Measurements from ENCODE around the gene PPP2R2C.

PPP2R2C gene

DNA sequence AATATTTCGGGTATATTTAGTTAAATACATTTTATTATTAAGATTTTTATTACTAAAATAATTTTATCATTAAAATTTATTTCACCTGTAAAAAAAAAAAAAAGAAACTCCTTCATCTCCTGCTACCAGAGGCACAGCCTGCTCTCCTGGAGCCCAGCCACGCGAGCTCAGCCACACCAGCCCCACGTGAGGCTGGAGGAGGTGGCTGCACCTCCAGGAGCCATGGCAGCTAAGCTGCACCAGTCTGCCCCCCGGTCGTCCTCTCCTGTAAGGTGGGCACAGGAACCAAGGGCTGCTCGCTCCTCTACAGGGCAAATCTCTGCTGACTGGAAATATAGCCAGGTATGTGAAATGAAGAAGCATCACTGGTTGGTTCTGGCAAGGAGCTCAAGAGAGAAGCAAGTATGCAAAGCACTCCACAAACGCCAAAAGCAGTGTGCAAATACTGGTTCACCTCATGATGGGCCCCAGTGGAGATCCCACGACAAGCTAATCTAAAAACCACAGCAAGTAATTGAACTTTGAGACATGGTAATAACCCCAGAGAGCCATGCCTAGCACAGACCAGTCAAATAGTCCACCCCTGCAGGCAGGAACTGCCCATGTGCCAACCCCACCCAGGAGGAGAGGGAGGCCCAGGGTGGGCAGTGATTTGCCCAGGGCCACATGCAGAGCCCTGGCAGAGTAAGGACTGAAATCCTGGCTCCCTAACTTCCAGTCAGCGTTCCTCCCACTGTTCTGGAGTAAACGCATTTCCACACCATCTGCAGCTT, 112.7 kb downstream of the PPP2R2C start:
- no peak for DNase-seq

DNA sequence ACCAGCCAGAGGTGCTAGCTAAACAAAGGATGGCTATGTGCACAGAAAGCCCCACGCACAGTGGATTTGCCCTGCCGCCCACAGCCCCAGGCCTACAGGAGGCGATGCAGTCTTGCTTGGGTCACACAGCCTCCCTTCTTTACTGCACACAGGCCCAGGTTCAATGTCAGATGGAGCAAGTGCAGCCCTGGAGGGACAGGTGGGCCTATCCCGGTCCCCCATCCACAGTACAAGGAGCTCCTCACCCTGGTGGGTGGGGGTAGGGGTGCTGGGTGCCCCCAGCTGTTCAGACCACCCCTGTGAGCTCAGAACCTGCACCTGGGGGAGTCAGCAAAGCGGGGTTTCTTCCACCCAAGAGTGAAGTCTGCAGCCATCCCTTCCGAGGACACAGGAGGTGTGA, 114.9 kb downstream of the PPP2R2C start:
- no peak for DNase-seq

DNA sequence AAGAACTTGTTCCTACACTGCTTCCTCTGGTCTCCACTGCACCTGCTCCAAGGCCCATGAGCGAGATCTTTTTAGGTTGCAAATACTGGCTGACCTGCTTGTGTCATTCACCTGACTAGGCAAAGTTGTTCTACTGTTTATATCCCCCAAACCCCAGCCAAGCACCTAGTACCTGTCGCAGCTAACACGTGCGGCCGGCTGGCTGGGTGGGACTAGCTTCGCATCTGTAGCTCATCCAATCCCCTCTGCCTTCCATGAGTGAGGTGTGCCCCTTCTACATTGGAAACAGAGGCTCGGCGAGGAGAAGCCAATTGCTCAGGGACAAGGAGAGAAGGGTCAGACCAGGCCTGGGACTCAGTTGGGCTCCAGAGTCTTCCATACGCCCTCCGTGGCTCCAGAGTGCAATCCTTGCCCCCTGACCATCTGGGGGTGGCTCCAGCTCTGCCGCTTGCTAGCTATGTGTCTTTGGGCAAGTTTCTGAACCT, 116.3 kb downstream of the PPP2R2C start:
- DNase-seq, result no peak

DNA sequence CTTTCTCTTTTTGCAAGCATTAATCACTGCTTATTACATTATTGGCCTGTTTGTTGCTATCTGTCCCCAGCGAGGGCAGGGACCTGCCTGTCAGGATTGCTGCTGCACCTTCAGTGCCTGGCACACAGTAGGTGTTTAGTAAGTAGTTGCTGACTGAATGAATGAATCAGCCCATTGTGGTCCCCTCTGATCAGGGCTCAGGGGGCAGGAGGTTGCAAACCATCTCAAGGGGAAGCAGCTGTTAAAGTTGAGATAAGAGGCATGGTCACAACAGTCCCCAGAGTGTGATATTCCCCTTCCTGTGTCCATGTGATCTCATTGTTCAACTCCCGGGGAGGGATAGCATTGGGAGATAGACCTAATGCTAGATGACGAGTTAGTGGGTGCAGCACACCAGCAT, 117.4 kb downstream of the PPP2R2C start:
- DNase-seq, result no peak

DNA sequence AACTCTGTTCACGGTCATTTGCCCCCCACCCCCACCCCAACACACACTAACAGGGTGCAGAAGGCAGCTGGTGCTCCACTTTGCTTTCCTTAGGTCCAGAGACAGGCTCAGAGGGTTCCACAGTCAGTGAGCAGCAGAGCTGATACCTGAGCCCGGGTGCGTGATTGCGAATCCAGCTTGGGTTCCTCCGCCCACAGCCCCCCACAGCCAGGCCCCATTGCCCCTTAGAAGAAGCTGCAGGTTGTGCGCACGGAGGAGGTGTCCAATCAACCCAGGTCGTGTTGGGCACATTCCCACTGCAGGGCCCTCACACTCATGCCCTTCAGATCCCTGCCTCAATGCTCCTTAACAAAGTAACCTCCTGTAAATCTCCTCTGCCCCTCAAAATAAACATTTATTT, 117.8 kb downstream of the PPP2R2C start:
- DNase-seq, result no peak

DNA sequence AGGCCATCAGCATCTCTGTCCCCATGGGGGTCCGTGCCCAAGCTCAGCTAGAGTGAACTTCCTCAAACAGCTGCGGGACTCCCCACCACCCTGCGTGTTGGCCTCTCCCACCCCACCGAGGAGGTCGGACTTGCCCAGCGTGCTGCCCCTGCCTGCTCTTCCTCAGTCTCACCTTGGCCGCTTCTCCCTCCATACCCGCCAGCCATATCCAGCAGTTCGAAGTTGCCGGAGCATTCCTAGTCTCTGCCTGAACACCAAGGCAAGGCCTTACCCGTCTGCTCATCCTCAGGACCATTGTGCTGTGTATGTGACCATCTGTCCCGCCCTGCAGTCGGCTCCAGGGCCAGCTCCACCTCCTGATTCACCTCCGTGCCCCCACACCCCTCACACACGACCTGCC, 118.3 kb downstream of the PPP2R2C start:
- no peak for DNase-seq

DNA sequence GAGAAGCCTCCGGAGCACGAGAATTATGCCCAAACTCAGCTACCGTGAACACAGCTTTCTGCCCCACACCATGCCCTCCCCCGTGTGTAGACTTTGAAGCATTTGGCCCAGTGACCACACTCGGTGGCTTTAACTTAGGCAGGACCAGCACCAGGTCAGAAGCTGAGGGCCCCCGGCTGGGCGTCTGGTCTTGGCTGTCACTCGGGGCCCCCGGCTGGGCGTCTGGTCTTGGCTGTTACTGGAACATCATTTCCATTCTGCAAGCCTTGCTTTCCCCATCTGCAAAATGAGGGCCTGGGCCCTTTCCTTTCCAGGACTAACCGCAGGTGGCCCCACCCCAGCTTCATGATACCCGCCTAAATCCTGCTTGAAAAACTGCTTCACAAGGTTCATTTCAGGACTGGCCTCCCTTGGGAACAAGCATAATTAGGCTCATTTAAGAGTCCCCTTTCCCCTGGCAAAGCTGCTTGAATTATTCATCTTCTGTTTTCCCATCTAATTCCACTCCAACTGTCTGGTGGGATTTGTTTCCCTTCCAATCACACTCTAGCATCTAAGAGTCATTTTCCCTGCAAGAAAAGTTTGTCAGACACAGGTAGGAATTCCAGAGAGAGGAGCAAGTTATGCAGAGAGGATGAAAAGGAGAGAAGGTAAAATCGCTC, 120.3 kb downstream of the PPP2R2C start:
- no peak for DNase-seq

DNA sequence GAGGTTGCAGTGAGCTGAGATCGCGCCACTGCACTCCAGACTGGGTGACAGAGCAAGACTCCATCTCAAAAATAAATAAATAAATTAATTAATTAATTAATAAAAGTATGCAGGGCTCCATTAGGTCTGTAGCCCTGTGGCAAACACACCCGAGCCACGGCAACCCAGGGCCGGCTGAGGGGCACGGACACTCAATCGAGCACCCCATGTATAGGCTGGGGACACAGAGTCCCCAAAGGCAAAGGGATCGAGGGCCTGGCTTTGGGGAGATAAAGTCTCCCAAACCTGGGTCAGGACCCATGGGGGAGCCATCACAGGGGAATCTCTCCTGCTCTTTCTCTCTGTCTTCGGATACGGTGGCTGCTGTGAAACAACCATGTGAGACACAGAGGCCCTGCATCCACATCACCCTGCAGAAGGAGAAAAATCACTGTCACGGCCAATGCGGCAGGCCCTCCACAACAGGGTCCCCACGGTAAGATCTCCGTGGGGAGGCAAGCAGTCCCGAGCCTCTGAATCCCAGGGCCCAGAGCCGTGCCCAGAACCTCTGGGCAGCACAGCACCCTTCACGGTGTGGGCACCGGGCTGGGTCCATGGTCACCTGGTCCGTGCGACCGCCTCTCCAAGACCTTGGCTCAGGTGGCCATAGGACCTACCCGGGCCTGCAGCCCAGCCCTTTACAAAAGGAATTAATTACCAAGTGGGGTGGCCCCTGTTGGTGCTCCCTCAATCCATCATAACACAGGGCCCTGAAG, 121.0 kb downstream of the PPP2R2C start:
- DNase-seq, result no peak

DNA sequence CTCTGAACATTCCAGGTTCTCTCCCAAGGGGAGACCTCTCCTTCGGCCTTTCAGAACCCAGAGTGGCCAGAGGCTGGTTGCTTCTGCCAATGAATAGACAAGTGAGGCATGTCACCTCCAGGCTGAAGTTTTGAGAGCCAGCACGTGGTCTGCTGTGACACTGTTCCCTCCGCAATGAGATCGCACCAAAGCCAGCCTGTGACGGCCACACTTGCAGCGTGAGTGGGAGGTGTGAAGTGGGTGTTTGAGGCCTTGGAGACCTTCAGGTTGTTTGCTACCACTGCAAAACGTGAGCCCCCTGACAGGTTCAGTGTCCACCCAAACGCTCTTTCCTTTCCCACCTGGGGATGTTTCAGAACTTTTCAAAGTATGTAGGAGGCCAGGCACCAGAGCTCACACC, 121.8 kb downstream of the PPP2R2C start:
- no peak for DNase-seq

DNA sequence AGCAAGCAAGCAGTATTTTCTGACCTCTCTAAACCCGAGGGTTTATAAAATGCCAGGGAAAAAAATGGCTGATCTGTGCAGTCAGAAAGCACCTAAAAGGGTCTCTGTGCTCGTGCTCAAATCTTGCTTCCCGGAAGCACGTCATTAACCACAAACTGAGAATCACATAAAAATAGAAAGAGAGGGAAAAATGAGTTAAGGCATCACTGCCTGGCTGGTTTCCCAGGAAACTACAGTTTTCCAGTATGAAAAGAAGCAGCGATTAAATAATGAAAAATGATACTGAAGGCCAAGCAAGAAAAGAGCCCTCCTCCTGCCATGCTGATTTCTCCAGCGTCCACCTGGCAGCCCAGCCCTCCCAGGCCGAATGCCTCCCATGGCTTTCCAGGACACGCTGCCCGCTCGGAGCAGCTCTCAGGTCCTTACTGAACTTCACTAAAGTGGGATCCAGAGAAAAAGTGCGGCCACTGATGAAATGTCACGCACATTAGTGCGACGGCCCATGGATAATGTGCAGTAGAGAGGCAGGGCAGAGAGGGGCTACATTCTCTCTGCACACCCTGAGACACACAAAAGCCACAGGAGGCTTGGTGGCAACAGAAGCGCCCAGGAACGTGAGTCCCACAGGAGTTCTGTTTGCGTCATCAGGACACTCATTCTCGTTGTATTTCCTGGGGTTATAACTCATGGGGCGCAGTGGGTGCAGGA, 122.4 kb downstream of the PPP2R2C start:
- no peak for DNase-seq

DNA sequence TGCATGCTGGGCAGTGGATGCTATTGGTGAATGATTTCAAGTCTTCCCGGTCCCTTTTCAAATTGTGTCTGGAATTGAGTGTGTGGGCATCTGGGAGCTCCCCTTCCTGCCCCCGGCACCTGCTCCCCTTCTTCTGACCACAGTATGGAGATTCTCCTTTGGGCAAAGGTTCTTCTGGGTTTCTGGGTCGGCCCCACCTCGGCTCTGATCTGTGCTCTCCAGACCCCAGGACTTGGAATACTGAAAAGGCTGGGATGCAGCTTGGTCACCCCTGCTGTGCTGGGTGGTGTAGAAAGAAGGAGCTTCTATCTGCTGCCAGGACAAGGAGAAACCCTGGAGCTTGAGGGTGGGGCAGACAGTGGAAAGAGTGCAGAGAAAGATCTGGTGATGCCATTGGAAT, 124.0 kb downstream of the PPP2R2C start:
- DNase-seq, result no peak

DNA sequence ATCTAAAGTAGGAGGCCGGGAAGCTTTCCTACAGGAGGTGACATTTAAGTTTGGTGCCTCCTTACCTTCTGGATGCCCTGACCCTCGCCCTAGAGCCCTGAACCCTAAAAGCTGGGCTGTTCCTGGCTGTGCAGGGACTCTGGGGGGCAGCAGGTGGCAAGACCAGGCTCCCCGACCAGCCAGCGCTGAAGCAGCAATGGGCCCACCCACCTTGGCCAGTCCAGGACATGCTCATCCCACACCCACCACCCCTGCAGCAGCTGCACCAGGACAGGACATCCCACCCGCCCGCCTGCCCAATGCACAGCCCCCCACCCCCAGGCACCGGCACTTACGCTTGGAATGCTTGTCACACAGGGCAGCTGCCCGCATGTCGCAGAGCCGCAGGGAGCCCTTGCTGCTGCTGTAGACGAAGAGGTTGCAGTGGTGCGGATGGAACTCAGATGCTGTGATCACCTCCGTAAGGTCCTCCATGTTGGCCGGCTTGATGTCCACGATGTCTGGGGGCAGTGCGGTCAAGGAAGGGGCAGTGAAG, 124.8 kb downstream of the PPP2R2C start:
- DNase-seq, result no peak

DNA sequence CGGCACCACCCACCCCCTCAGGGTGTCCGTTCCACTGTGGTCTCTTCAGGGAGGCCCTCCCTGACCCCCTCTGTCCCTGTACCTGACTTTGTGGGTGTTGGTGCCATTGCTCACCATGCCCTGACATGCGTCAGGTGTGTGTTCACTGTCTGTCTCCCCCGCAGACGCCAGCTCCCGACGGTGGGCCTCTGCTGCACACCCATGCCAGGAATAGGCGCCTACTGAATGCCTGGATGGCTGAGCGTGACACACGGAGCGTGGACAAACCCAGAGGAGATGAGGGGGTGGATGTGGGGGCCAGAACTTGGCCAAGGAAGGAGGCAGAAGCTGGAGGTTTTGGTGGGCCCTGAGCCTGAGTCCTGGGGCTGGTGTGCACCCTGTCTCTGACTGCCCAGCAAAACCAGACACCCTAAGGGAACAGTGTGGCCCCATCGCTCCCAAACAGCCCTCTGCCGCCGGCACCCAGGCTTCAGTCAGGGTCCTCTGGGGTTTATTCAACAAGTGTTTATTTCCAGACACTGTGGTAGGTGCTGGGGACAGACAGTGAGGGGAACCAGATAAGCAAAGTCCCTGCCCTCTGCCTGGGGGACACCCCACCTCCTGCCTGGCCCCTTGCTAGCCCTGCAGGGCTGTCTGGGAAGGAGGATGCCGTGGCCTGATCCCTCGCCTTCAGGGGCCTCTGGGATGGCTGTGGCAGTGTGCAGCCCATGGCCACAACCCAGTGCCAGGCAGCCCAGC, 125.9 kb downstream of the PPP2R2C start:
- no peak for DNase-seq

DNA sequence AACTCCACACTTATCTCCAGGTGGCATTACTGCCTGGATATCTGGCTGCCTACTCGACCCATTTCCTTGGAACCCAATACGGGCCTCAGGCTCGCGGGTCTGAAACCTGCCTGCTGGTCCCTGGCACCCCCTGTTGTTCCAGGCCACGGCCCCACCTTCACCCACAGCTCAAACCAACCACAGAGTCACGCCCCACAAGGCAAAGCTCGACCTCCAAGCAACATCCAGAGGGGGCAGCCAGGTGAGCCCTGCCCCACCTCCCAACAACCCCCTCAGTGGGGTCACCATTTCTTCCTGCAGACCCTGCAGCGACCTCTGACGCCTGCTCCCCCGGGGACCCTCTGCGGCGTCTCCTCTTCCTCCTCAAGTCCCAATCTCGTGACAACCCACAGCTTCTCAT, 126.5 kb downstream of the PPP2R2C start:
- DNase-seq, result no peak

DNA sequence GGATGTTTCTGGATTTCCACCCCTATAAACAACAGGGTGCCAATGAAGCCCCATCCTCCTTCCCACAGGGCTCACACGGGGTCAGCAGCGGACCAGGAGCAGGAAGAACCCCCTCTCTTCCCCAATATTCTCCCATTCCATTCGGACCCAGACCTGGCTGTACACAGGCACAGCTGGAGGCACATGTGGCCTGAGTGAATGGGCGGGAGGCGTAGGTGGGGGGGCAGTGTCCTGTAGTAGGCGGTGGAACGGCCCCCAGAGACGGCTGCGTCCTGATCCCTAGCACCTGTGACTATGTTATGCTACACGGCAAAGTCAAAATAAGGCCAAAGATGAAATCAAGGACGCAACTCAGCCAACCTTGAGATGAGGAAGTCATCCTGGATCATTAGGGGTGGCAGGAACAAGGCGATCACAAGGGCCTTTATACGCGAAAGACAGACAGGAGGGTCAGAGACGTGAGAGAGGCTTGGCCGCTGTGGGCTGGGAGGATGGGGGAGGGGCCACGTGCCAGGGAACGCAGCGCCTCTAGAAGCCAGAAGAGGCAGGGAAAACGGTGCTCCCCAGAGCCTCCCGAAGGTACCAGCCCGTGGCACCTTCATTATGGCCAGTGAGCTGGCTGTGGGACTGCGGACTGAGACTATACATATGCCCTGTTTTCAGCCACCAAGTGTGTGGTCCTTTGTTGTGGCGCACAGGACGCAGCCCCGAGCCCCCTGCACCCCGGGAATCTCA, 127.2 kb downstream of the PPP2R2C start:
- DNase-seq, result no peak

DNA sequence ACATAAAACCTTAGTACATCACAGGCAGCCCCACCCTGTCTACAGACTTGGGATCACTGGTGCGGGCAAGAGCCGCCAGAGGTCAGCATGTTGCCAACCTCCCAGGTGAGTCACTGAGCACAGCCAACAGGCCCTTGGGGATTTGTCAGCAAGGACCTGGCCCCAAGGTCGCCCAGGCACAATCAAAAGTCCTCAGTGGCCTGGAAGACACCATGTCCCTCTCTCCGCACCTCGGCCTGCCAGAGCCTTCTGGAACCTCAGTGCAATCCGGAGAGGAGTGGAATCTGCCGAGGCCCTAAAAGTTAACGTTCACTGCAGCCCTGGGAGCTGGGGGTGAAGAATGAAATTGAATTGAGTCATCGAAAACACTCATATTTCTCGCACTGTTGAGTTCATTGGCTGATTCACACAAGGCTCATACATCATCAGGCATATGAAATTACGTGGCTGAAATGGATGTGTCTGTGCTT, 128.4 kb downstream of the PPP2R2C start:
- no peak for DNase-seq

DNA sequence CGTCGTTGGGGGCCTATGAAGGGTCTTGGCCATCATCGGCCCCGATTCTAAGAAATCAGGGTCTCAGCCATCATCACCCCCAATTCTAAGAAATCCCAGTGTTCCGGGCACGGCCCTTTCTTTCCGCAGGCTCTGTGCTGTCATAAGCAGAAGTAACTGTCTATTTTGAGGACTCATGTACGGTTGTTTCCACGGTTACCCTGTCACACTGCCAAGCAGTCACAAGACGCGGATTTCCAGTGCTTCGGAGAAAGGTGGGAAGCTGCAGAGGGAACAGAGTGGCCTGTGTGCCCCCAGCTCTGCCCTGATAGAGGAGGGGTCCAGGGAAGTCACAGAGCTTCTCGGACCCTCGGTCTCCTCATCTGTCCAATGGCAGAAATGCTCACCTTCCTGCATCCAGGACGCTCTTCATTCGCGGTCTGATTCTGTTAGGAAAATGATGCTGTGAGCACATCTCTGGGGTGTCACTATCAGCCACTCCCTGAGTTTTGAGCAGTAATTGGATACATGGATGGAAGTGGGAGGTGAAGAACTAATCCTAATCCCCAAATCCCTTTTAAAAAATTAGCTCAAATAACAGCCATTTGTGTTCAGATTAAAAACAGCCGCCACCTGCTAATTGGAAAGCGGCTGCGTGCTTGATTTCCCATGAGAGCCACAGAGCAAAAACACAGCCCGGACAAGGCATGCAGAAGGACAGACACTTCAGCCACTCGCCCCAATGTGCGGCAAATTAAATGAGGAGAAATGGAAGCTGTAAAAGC, 129.7 kb downstream of the PPP2R2C start:
- DNase-seq, result no peak

DNA sequence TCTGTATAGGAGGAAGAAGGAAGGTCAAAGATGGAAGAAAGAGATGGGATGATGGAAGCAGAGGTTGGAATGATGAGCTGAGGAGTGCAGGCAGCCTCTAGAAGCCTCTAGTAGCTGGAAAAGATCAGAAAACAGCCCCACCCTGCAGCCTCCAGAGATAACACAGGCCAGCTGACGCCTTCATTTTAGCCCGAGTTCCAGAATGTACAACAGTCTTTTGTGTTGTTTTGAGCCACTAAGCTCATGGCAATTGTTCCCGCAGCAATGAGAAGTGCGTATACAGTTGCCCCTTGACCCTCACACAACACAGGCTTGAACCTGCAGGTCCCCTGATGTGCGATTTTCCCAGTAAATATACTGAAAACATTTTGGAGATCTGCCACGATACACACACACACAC, 130.7 kb downstream of the PPP2R2C start:
- DNase-seq, result no peak

DNA sequence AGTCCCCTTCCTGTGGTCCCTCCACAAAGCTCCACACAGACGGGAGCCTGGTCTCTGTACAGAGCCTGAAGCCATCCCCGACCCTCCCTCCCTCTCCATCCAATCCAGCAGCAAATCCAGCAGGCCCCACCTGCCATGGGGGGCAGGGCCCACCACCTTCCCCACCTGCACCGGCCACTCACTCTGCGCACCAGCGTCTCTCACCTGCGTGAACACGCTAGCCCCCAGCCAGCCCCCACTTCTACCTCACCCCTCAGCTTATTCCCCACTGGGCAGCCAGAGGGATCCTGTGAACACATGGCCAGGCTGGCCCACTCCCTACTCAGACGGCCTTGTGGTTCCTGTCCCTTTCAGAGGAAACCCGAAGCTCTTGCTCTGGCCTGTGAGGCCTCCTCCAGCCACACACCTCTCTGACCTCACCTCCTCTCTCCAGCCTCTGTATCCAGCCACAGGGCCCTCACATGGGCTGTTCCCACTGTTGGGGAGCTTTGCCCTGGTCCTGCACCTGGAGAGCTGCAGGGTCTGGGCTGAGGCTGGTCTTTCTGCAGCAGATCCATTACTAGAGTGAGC, 131.9 kb downstream of the PPP2R2C start:
- no peak for DNase-seq

DNA sequence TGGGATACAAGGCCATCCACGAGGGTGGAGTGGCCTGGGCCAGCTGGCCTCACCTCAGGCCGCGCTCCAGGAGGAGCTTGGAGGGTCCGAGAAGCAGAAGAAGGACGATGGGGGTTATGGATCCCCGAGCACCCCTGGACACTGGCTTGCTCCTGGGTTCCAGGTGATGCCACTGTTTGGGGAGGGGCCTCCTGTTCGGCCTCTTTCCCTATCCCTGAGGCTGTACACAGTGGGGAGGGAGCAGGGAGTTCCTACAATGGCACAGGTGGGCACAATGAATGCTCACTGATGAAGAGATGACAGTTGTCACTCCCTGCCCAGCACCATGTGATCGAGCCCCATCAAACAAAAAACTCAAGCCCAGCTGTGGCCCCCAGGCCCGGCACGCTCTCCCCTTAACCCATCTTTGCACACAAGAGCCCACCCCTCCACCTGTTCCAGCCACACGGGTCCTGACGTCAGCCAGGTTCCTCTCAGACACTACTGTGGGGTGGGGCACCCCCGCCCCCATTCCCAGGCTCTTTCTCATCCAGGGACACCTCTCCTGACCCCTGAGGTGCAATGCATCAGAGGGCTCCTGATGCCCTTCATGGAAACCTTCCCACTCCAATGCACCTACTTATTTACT, 132.5 kb downstream of the PPP2R2C start:
- DNase-seq, result no peak

Measured in stimulated activated CD4-positive, alpha-beta T cell treated with anti-CD3 and anti-CD28 coated beads, Interleukin-12 subunit alpha, Interleukin-12 subunit beta, amount 100 ng/mL, for 4 hours (primary cell).